HG02840 (cell line): ENCODE results near the gene CPSF4.
A peak's percentile ranks its signal among the peaks of the same experiment; 100 is the strongest.

ENCODE experiments used
- ATAC-seq: cut with Tn5 transposase; IDR thresholded peaks from one replicate; pipeline ENCODE4 v1.9.1; 2021; ENCODE audit warnings: mild to moderate bottlenecking, moderate library complexity, moderate number of reproducible peaks; ENCODE audit not compliant: unreplicated experiment, low FRiP score

CPSF4 gene

DNA sequence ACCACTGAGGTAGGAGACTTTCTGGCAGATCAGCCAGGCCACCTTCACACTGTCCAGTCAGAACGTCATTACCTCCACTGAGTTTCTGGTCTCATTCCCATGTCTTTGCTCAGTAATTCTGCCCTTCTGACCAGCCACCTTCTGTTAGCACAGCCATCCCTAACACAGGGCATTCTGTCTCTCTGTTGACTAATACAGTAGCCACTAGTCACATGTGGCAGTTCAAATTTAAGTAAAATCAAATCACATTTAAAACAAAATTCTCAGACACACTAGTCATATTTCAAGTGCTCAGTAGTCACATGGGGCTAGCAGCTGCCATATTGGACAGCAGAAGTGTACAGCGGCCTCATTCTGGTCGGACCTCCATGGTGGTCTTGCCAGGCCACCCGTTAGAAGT lies 7.4 kb downstream of the CPSF4 start:
- no peak for ATAC-seq

DNA sequence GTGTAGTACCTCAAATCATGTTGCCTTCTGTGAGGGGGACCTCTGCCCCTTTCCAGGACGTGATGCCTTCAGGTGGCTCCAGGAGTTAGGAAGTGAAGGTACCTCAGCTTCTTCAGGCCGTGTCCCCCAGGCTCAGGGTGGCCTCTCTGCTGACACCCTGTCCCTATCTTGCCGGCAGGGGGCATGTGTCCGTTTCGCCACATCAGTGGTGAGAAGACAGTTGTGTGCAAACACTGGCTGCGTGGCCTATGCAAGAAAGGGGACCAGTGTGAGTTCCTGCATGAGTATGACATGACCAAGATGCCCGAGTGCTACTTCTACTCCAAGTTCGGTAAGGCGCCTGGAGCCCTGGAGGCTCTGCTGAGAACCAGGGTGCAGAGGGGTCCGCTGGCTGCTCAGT lies 9.2 kb downstream of the CPSF4 start:
- ATAC-seq = no peak

DNA sequence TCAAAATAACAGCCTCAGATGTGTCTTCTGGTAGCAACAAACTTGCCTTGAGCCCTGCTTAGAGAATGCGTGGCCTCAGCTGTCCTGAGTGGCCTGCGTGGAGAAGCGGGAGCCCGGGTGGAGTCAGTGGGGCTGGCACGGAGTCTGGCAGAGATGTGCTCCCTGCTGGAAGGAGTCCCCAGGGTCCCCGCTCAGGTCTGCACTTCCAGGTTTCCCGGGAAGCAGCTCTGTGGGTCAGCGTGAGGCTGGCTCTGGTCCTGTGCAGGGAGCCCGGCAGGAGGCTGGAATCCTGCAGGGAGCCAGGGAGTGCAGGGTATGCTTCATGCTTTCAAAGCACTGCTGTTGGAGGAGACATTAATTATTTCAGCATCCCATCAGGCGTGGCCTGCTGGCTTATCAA lies 10.1 kb downstream of the CPSF4 start:
- ATAC-seq = no peak

DNA sequence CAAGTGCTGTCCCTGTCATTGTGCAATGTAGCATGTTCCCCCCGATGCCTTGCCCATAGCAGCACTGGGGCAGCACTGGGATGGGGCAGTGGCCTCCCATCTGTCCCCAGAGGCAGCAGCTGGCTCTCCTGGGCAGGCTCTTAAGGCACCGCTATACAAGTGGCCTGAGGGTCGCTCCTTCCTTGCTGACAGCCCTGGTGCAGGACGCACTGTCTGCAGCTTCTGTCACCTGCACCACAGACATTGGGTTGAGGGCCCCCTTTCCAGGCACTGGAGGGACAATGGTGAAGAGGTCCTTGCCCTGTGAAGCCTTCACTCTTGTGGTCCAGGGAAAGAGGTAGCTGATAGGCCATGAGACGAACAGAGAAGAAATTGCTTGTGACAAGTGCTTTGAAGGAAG lies 10.6 kb downstream of the CPSF4 start:
- no peak for ATAC-seq

DNA sequence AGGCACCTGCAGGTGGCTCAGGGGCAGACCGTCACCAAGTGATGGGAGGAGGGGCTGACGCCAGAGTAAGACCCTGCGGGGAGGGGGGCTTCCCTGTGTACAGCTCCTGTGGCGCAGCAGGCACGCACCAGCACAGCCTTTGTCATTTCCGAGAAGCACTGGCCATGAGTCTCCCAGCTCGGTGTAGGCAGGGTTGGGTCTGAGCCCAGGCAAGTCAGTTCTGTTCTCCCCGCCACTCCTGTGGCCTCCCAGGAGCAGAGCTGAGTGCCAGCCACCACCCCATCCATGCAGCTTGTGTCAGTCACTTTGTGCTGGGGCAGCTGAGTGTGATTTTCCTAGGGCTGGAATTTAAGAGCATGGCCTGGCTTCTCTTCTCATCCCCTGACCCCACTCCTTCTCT lies 13.2 kb downstream of the CPSF4 start:
- no peak for ATAC-seq

DNA sequence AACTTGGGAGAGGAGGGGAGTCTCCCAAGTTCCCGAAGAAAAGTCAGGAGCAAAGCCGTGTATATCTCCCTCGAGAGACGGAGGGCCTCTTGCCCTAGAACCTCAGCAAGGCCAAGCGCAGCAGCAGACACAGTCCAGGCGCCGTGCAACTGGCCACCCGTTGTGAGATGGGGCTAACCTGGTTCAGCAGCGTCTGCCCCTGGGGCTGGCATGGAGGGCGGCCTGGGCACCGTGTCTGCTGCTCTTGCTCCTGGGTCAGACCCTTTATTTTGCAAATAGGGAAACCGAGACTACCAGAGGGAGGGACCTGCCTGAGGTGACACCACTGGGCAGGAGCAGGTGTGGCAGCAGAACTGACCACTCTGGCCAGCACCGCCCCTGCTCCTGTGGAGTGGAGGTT lies 13.8 kb downstream of the CPSF4 start:
- ATAC-seq = no peak

DNA sequence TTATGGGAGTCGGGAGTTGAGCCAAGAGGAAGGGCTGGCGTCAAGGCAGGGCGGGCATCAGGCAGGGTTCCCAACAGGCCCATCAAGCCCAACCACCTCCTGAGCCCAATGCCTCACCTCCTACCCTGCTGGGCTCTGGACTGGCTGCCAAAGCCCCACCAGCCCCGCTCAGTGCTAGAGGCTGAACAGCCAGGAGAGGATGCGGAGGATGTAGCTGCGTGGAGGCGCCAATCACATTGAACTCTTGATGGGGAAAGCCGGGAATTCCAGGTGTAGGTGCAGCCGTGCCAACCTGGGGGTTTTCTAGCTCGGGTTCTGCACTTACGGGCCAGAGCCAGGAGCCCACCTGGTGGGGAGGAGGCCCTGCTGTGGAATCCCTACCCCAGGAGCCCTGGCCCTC lies 14.4 kb downstream of the CPSF4 start:
- no peak for ATAC-seq

DNA sequence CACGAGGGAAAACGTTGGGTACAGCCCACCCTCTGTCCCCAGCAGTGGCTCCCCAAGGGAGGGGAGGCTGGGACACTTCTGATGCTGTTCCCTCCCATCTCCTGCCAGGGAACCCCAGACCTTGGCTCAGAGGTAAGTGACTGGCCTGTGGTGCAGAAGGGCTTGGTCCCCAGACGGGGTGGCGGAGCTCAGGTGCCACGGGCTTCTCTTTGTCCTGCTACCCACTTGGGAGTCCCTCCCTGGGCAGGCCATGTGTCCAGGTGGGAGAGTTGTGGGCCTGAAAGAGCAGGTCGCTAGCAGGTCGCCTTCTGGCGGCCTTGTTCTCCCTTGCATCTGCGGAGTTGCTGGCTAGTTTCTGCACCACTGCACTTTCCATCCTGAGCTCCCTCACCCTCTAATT lies 17.1 kb downstream of the CPSF4 start:
- no peak for ATAC-seq

DNA sequence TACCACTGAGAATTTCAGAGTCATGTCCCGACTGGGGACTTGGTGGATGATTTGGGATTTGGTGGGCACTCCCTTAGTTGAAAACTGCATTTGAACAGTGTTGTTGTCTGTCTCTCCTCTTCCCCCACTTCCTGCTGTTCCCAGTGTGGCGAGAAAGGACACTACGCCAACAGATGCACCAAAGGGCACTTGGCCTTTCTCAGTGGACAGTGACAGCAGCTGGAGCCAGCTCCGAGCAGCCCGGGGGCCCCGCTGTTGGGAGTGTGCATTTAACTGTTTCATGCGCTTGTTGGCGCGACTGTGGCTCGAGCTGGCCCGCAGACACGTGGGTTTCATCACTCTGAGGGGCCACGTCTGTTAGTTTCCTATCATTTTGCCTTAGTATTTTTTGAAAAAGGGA lies 17.5 kb downstream of the CPSF4 start:
- ATAC-seq = no peak

DNA sequence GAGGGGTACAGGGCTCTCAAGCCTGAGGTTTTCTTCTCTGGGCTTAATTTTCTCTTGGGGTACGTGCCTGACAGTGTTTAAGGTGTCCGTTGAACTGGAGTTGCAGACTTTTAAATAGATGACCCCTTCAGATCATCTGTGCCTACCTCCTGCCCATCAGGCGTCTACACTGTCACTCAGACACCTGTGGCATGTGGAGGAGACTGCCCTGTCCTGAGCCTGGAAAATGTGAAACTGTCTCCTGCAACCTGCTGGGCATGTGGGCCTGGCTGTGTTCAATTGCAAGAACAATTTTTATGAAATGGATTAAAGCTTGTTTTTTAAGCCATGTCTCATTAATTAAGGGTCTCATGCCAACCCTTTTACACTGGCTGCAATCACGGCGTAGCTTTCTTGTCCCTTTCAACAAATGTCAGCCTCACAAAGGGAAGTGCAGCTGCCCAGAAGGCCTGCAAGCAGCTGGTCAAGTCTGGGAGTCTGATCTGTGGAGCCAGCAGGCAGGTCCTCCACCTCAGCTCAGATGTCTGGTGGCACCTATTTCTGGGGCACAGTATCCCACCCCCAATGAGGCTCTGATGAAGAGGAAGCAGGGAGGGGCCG lies 18.4 kb downstream of the CPSF4 start:
- ATAC-seq = no peak

DNA sequence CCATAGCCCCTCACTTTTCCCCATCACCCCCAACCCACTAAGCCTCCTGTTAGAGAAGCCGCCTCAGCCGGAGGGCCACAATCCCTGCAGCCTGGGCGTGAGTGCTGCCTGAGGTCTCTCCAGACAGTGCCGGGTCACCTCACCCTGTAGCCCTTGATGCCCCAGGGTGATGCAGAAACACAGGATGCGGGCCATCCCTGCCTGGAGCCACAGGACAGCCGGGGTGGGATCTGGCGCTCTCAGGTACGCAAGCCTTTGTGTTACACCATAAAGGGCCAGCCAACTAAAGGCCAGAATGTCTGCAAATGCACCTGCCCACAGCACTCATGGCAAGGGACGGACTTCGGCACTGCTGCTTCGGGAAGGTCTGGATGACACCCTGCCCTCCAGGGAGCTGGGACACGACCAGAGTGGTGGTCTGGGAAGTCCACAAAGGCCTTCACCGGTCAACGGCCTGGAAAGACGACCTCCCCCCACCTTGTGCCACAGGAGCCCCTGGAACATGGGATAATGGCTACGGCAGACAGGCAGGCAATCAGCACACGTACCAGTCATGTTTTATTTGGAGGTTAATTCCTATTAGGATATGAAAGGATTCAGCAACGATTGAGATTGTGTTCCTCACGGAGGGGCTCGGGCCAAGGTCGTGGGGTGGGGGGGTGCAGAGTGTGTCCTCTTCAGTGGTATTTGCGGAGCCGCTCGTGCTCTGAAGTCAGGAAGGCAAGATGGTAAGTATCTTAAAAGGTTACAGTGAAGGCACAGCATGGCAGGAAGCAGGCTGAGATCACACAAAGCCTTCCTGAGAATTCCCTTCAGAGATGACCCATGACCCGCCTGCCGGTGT lies 19.1 kb downstream of the CPSF4 start:
- no peak for ATAC-seq

DNA sequence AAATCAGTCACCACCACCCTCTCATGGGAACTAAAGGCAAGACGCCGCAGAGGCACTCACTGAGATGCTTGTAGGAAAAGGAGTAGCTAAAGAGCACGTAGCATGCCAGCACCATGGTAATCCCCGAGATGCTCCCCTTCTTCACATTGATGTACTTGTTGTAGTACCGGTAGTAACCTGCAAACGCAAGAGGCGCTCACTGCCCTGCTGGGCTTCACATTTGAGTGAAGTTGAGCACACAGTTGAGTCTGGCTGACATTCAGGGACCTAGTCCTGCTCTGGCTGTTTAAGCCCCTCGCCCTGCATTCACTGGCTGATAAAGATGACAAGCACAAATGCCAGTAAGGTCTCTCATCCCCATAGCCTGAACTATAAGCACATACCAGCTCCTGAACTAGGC lies 20.3 kb downstream of the CPSF4 start:
- no peak for ATAC-seq

DNA sequence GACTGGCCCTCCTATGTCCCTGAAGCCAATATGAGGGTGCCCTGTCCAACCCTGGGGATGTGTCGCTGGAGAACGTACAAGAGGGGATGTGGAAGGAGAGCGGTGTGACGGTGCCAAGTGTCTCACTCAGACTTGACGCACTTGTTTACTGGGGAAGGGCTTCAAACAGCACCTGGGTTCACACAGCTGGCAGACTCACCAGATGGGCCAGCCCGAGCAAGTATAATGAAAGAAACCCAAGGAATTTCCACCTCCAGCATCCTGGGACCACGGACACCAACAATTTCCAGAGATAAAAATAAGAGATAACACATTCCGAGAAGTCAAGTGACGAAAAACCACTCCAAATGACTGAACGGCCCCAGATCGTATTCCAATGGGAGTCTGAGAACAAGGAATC lies 21.9 kb downstream of the CPSF4 start:
- ATAC-seq = no peak

DNA sequence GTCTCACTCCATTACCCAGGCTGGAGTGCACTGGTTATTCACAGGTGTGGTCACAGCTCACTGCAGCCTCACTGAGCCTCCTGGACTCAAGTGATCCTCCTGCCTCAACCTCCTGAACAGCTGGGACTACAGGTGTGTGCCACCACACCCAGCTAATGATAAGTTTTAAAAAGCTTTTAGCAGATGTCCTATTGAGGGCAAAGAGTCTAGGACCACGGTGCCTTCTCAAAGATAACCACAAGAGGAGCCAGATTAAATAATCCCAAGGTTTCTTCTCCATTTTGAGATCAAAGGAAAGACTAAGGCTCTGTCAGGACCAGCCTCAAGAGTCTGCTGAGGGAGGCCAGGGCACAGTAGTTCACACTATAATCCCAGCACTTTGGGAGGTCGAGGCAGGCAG lies 22.5 kb downstream of the CPSF4 start:
- no peak for ATAC-seq

DNA sequence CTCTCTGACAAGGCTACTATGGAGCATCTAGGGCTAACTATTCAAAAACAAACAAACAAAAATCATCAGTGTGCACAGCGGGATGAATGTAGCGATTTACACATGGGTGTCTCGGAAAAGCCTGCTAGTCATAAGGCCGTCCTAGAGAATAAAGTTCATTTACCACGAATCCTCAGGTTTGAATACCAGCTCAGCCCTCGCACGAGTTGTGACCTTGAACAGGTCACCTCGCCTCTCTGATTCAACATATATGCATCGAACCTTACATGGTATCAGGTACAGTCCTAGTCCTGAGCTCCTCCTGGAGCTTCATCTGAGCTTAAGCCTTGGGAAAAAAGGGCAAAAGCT lies 26.7 kb downstream of the CPSF4 start:
- ATAC-seq = peak; percentile 36

DNA sequence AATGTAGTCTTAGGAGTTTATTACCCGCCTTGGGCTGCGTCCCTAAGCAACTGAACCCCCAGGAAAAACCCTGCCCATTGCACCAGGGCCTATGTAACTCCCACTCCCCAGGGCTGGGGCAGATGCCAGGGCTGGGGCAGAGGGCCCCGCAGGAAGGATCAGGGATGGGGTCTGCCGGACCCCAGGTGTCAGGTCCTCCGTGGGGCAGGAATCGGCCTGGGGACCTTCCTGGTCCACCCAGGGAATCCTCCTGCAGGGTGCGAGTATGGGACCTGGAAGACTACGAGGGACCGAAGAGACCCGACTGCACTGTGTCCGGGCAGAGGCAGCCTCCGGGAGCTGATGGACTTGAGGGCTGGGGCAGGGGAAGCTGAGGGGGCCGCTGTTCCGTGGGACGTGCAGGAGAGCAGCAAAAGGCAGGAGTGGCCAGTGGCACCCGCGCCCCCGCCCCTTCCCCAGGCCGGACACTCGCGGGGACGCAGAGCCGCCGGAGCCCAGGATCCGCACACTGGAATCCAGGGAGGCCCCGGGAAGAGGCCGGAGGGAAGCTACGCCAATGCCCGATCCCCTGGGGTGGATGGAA lies 29.7 kb downstream of the CPSF4 start:
- ATAC-seq = no peak

DNA sequence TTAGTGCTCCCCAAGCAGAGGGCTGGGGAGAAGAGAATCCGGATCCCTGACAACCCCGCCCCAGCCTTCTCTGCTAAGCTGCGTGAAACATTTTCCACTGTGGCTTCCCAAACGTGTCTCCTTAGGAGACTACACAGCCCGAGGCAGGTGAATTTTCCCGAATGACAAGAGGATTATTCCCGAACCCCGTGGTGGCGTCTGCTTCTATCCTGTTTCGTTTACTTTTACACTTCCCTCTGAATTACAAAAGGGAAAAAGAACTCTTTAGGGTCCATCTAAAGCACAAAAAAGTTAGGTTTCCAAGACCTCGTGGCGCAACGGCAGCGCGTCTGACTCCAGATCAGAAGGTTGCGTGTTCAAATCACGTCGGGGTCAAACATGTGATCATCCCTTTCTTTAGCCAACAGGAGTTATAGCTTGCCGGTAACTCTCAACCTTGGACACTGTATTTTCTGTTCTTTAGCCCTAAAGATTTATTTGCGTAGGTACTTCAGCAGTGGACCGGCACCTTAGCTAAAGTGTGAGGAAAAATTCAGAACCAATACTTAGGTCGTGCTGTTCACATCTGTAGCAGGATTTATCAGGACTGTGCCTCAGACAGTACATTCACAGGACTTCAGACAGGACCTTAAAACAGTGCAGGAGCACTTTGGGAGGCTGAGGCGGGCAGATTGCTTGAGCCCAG lies 30.8 kb downstream of the CPSF4 start:
- ATAC-seq = no peak

DNA sequence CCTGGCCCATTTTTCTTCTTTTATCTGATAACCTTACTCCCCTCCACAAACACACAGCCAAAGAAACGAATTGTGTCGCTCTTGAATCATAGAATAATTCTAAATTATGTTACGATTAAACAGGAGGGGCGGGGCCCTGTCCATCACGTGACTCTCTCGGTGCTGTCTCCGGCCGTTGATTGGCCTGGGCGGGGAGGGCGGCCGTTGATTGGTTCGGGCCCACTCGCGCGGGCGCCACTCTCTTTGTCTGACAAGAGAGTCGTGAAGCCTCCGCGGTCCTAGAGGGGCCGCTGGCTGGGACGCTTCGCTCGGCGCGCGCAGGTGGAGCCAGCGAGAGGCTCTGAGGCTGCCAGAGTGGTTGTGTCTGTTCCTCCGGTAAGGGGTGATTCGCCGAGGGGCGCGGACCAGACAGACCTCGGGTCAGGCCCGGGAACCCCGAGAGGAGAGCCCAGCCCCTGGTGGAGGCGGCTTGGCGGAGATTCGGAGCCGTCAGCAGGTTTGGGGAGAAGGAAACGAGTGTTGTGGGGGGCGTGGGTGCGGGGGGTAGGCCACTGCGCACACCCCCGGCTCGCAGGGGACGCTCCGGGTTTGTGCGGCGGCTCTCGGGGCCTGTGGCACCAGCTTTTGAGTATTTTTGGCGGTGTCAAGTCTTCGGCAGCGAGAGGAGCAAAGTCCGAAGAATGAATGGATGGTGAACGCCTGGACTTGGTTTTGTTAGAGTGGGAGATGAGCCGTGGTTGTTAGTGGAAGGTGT lies 34.0 kb downstream of the CPSF4 start, which contains the start of gene ZNF789:
Gene ZNF789 (plus strand): TSS at position 330 of the 754 bp plus-strand sequence. CDS start 3,567 bp downstream, outside the sequence.
- ATAC-seq = peak; percentile 96

DNA sequence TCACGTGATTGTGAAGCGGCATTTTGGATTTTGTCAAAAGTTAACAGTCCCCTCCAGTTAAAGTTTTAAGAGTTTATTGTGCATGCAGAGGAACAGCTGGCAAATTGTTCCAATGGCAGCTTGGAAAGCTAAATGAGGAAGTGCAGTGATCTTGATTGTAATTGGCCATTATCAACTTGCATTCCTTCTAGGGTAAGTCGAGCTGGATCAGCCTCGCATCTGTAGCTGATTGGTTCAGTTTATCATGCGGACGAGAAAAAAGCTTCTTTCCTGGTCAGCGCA lies 34.5 kb downstream of the CPSF4 start:
- peak; percentile 1 for ATAC-seq

DNA sequence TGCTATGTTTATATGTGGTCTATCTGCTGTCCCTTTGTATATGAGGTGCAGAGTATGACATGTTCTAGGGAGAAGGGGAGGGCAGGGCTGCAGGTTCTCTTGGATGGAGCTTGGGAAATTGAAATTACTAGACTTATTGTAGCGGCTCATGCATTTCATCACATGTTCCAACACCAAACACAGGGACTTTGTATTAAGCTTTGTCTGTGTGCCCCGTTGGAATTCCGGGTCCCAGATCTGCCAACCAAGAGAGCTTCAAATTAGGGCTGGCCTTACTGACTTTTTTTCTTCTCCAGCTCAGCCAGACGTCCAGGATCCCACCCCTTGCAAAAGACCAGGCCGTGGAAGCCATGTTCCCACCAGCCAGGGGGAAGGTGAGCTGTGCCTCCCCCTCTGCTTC lies 37.4 kb downstream of the CPSF4 start:
- no peak for ATAC-seq
